C4-2B (cell line): Measurements from ENCODE around the gene SYNDIG1.

Source experiments
- CTCF ChIP-seq: fragments of 450-650 bp; conservative IDR thresholded peaks from 2 replicates; pipeline ENCODE4 v1.5.1; 2017; ENCODE audit warnings: mild to moderate bottlenecking
- ZFX ChIP-seq: fragments of 450-650 bp; IDR thresholded peaks from 2 replicates; pipeline ENCODE4 v1.6.1; 2017

DNA sequence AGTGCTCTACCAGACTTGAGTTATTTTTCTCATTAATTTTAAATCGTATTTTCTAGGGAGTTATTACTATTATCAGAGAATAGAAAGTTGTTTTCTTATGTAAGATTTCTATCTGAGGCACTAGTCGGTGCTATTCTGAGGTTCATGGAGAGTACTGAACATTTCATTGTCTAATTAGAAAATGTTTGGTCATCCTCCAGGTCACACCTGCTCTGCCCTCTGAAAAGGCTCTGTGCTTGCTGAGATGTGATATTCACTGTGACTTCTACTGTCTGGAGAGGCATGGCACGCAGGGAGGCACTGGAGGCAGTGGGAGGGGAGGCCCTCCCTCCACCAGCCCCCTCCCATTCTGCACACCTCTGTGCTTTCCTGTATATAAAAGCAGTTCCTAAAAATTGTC is 3.0 kb downstream of the SYNDIG1 start:
- TF ChIP-seq CTCF (no peak), ZFX (no peak)
